ENCODE measurements around the gene PIK3C2B.

GRCh38 chr1:204528677-204529076 lies 34.1 kb upstream of the PIK3C2B start:
- no peak for TF ChIP-seq CTCF (conservative IDR thresholded peaks at IDR 0.05; ENCODE audit: low read depth, low read length)
- TF ChIP-seq EZH2phosphoT487 (IDR thresholded peaks at IDR 0.05; ENCODE audit: borderline replicate concordance, low read length) = no peak

All from PC-3 (cell line).